Left colon (tissue), 2 donors: ENCODE measurements around the gene CDH12. TPM values are rescaled to one million over a fixed set of nuclear protein-coding genes. Genes with fewer than 3 reads are reported as not detected.
"Not testable (repeated sequence)": the region's sequence is repeated elsewhere in the genome, so short reads cannot be mapped to it uniquely, and the experiment has no call there.

ENCODE experiments used
- ATAC-seq: fragments of 200-7000 bp; cut with Tn5 transposase; one replicate; pipeline ENCODE4 v1.9.1; 2020; ENCODE audit warnings: mild to moderate bottlenecking, moderate library complexity
- DNase-seq, 2 donors: peaks; one replicate each; pipeline ENCODE4 v3.0.0-alpha.2; 2020
- intact Hi-C, 2 donors: fragments of 100-400 bp; cut with DNase I in 1 of 2; cut with micrococcal nuclease in 1 of 2; formaldehyde crosslinking; loops; one replicate each; pipeline versions ENCODE4 v1.11.2 to v1.14.0; 2022; cut with DNase I, micrococcal nuclease
- long read RNA-seq: library from polyadenylated mRNA; unstranded; transcript quantifications from one replicate; pipeline ENCODE4 v2.0.0, GENCODE V29; 2021
- total RNA-seq, 2 donors: library from RNA; stranded (reverse); fragmentation: NEBNext Ultra II Directional; extraction: Animal tissue kit (Norgen Biotek cat#: 25700); gene quantifications; one replicate each; pipeline ENCODE4 v1.2.1, GENCODE V29; 2021
- donor health status: DM: no; HTN: no; CAD: no.
- donor health status: DM: yes; HTN: yes; CAD: no.

Gene CDH12
- not detected for total RNA-seq
- long read RNA-seq, result 0 reads

DNA sequence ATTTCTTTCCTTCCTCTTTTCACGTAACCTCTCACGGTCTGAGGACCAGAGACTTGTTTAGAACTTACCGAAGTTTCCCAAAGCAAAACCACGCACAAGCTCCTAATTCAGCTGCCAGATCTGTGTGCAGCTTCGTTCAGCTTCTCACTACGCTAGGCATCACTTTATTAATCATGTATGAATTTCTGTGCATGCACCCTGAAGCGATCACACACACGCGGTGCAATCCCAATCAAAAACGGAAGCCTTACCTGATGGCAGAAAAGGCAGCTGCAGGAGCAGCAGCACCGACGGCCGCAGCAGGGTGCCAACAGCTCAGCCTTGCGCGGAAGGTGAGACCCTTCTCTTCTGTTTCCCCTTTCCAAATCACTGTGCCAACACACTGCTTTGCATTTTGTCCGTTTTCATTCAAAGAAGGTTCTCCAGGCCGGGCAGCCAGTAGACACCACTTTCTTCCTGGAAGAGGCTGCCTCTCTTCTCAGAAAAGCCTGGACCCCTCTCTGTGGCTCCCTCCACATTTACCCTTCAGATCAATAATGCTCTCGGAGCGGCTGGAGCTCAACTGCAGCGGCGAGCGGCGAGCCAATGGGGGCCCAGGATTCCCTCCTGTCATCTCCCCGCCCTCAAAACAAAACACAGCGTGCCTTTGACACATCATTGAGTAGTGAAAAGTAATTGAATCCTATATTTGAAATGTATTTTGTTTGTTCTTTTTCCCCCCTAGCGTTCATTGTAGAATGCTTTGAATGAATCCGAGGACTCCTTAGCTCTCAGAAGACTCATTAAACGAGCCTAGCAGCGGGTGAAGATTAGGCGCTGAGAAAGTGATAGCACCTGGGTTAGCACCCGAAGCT lies at the start of gene CDH12:
Gene CDH12 (minus strand): TSS at position 538 of the 854 bp plus-strand sequence.
- intact Hi-C loops, result no loop called here
- DNase-seq (no peak), ATAC-seq (no peak)

DNA sequence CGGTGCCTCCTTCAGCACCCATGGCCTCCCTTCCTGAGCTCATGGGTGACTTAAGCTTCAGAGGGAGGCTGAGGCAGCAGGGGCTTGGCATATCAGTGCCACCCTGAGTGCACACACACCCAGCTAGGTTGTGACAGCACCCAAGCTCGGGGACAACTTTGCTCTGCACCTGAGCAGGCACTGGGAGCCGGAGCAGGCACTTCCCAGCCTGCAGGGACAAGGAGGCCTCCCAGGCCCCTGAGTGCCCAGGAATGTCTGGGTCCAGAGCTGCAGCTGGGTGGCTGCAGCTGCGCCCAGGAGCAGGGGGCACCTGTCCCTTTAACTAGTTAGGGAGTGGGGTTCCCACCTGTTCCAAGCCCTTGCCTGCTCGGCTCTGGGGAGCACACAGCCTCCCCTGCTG lies 48.7 kb upstream of the CDH12 start:
- DNase-seq (no peak), ATAC-seq (no peak)
- intact Hi-C loops, result no loop called here

DNA sequence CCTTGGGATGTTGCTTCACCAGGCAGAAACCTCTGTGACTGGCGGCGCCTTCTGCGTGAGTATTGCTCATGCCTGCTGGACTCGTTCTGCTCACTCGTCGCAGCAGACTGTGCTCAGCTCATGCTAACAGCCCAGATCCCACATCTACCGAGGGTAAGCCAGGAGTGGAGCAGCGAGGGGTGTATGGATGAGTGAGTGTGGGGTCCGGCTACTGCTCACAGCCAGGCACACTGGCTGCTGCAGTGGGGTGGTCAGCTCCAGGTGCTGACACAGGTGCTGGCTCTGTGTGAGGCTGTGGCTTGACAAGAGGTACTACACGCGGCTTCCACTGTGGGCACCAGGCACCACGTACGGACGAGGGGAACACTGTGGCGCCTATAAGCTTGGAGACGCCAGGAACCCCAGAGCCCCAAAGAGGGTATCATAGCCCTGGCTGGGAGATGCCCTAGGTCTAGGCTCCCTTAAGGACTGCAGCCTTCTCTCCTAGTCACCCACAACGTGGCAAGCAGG lies 47.7 kb upstream of the CDH12 start:
- ATAC-seq (no peak), DNase-seq (no peak)
- intact Hi-C loops, result no loop called here

DNA sequence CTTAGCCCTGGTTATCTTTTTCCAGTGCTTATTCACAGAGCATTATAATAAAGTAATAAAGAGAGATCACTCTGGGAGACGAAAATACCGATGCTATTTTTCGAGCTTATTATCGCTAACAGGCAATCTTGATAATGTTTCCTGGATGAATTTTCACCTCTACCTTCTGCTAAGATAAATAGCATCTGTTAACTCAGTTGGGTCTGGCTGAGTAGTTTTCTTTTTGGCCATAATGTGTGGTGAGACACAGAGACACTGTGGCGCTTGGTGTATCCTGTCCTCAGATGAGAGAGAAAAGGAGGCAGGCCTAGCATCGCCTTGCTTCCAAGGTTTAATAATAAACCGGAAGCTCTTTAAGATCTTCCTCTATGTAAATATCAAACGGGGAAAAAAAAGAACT lies 46.2 kb upstream of the CDH12 start:
- DNase-seq (no peak), ATAC-seq (no peak)
- intact Hi-C loops, result no loop called here

DNA sequence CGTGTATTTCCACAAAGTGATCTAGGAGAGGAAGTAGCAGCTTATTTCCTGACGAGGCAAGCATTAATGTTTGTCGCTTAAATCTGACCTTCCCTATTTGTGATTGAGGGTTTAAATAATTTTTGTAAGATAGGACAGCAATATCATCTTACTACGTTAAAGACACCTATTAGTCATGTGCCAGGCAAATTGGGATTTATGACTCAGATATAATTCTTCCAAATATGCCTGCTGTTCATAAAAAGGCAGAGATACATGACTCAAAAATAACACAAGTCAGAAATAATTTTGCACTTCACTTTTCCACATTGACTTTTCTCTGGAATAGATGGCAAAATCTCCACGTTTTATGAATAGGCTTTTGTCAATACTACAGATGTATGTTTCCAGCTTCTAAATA lies 43.0 kb upstream of the CDH12 start:
- ATAC-seq, result no peak
- intact Hi-C loops, result no loop called here
- no peak for DNase-seq

DNA sequence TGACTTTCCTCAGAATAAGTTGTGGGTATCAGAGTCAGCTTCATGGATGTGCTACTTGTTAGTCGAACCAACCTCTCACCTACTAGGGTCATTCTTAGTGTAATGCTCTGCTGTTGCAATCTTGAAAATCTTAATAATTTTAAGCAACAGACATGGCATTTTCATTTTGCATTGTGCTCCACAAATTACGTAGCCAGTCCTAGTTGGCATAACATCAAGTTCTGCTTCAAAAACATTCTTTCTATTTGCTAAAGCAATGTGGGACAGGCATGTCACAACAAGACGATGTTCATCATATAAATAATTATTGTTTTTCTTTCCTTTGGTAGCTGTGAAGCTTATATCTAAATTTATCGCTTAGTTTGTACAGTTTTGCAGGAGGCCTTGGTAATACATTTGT lies 39.3 kb upstream of the CDH12 start:
- DNase-seq (no peak), ATAC-seq (no peak)
- intact Hi-C loops, result no loop called here

DNA sequence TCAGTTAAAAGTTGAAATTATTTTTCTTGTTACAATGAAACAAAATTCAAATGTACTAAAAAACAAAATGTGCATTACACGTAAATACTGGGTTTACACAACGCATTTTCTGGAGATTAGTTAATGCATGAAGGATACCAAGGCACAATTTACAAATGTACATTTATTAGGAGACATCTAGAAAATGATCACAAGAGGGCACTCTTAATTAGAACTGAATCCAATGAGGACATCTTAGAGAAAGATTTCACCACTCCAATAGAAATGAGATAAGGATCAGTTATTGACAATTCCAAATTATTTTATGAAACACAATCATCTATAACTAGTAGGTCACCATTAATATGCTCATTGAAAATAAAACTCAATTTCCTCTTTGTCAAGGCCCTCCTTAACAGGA lies 36.6 kb upstream of the CDH12 start:
- no peak for DNase-seq
- intact Hi-C loops, result no loop called here
- ATAC-seq, result no peak

DNA sequence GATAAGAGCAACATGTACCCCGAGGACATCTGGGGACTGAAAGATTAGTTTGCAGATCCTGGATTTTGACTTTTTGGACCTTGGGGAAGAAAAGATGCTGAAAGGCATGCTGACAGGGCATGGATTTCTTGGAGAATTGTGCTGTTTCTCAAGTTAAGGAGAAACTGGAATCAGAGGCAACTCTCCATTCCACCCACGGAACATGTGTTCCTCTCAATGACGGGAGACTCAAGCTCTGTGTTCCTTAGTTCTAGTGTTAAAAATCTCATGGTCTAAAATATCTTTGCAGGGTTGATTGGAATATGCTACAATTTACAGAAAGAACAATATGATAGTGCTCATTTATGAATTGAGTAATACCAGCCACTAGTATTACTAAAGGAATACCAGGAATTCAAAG lies 34.4 kb upstream of the CDH12 start:
- ATAC-seq (no peak), DNase-seq (no peak)
- intact Hi-C loops, result no loop called here

DNA sequence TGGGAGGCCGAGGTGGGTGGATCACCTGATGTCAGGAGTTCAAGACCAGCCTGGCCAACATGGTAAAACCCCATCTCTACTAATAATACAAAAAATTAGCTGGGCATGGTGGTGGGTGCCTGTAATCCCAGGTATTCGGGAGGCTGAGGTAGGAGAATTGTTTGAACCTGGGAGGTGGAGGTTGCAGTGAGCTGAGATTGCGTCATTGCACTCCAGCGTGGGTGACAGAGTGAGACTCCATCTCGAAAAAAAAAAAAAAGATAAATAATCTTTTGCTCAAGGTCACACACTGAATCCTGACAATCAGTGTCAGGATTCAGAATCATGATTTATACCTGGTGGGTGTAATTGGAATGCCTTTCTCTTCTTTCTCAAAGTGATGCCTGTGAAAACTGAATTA lies 5.8 kb upstream of the CDH12 start:
- intact Hi-C loops, DNase-seq, ATAC-seq: not testable (repeated sequence)

DNA sequence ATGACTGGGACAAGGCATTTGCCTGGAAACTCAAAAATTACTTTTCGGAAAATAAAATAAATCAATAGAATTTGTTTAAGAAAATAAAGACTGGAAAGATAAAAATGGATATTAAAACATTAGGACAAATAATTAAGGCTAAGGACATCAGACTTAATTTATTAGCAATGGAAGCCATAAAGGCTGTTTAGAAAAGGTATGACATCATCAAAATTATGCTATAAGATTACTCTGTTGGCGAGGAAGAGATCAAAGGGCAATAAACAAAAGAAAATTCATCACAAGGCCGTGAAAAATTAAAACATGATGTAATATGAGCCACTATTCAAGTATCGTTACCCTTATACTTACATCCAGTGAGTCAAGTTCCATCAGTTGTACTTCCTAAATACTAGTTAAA lies 2.7 kb upstream of the CDH12 start:
- ATAC-seq (no peak), DNase-seq (no peak)
- intact Hi-C loops, result no loop called here

DNA sequence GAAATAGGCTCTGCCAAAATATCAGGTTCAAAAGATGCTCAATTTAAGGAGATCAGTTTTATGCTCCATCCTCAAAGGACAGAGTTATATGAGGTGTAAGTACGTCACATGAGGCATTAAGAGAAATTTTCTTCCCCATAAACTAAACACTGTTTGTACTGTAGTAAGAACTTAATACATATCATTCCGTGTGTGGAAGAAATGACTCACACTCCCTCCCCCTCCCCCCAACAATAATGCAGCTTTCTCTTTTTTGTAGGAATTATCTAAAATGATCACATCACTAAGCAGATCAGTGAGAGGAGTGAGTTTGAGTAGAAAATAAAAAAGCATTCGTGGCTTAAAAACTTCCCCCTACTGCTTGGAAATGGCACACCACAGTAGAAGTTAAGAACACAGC lies 2.2 kb downstream of the CDH12 start:
- ATAC-seq (no peak), DNase-seq (no peak)
- intact Hi-C loops, result no loop called here

DNA sequence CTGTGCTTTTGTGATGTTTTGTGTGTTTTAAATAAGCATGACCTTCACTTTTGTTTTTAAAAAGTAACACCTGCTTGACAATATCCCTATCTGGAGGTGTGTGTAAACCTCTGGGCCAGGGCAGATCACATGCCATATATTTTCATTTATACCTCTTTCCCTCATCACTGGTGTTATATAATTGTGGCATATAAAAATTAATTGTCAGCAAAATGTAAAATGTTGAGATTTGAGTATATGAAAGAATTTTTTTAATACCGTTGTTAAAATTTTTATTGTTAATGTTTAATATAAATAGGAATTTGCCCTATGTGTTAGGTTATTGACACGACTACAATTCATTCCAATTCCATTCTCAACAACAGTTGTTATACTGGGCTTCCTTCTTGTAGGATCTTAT lies 6.5 kb downstream of the CDH12 start:
- DNase-seq (no peak), ATAC-seq (no peak)
- intact Hi-C loops, result no loop called here

DNA sequence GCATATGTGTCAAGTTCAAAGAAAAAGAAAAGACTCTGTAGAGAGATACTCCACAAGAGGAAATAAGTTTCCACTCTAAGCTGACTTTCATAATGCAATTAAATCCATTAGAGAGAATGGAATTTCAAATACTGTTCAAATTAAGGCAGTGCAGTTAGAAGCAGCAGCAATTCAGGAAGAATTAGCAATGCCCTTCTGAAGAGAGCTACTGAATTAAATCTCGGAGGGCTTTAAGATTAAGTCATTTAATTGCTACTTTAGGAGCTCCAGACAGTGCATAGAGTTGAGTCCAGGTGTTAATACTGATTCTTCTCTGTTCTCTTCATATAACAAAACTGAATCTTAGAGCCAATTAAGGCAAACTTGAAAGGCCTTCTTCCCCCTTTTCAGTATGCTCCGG lies 8.5 kb downstream of the CDH12 start:
- DNase-seq, result no peak
- intact Hi-C loops, result no loop called here
- no peak for ATAC-seq

DNA sequence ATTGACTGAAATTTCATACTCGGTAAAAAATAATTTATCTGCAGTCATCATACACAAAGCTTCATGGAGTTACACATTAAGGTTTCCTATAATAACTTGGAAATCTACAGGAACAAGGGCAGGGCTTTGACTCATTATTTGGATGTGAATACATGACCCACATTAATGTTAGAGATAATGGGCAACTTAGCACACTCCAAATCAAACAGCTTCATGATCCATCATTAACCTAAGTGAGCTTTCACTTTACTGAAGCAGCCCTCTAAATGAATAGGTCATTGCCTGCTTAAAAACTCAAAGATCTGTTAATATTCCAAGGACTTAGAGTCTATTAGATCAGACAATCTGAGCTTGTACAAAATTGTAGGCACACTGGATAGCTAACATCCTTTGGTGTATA lies 9.0 kb downstream of the CDH12 start:
- DNase-seq (no peak), ATAC-seq (no peak)
- intact Hi-C loops, result no loop called here

DNA sequence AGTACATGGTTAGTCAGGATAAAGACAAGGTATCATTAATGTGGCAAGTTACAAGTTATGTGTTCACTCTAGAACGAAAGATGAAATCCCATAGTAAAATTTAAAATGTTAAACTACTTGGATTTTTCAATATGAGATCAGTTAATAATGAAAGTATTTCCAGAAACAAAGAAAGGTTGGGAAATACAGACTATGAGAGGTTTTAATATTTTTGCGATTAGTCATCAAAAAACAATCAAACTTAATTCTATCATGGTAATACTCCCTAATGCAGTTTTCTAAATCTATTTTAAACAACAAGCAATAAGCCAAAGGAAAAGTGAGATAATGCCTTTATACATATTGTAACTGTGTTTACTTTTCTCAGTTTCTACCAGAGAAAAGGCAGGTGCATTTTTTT lies 10.6 kb downstream of the CDH12 start:
- ATAC-seq, result no peak
- intact Hi-C loops, result no loop called here

DNA sequence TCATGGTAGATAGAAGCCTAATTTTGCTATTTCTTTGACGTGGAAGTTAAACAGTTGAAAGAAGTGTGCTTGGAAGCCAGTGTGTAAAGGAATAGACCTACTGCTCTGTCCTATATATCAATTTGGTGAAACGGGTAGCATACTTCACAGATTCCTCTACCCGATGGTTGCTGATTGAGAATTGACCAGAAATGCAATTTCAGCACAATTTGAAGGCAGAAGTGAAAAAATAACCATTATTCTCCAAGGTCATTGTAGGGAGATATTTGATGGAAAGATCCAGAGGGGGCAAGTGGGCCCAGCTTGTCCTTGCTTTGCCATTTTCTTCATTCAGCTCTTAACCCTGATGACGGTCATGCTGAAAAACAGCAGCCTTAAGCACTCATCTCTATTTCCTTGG lies 15.3 kb downstream of the CDH12 start:
- intact Hi-C loops, result no loop called here
- no peak for DNase-seq
- no peak for ATAC-seq

More for the DNA sequence above, 10.6 kb downstream of the CDH12 start:
- DNase-seq, result no peak

DNA sequence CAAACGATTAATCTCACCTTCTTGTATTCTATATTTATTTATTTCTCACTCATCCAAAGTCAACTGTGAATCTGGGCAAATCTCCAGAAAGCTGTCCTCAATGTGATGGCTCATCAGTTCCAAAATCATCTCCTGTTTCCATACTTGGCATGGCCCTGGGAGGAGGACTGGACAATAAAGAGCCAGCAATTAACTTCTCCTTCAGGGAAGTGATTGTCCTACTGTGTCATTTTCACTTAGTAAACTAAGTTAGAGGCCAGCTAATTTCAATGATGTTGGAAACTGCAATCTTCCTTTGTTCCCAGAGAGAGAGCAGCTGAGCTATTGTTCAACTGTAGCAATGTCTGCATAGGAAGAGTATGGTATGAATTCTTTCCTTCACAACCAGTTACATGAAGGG lies 17.5 kb downstream of the CDH12 start:
- no peak for ATAC-seq
- intact Hi-C loops, result no loop called here
- DNase-seq, result no peak

DNA sequence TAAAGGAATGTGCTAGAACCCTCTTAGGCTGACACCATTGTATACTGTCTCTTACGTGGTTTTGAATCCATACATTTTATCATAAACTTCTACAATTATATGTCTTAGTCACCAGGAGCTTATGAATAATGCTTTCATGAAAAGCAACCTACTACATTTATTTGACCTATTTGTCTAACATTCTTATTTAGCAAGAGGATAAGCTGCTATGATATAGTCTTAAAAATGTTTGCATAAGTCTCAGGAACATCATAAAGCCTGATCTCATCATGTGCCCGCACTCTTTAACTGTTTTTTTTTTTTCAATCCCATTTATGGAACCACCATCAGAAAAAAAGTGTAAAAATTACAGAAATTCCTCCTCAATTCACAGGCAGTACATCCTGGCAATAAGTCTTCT lies 59.7 kb downstream of the CDH12 start:
- intact Hi-C loops, result no loop called here
- DNase-seq, result no peak
- no peak for ATAC-seq

DNA sequence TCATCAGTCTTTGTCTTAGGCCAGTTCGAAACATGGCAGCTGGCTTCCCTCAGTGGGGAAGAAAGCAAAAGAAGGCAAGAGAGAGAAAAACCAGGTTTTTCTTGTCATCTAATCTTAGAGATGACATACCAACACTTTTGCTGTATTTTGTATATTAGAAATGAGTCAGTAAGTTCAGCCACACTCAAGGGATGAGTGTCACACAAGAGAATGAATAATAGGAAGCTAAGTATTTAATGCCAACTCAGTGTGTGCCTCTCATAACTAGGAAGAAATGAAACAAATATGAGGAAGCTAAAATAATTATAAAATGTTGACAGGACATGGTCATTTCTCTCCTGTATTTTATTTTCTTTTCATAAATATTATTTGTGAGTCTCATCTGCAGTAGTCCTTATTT lies 65.3 kb downstream of the CDH12 start:
- ATAC-seq, result no peak
- intact Hi-C loops, result no loop called here

DNA sequence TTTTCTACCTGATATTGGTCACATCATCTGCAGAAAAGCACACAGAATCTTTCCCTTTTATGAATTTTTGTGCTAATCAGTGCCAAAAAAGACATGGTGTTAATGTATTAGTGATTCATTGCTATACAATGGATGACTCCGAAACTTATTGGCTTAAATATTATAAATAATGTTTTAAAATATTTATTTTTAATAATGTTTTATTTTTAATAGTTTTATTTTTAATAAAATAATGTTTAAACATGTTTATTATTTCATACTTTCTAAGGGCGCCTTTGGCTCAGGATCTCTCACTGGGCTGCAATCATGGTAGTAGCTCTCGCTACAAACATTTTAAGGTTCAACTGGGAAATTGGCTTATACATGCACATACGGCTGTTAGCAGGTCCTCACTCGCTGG lies 65.7 kb downstream of the CDH12 start:
- ATAC-seq, result no peak
- DNase-seq, result no peak
- intact Hi-C loops, result no loop called here

More for the DNA sequence above, 65.3 kb downstream of the CDH12 start:
- no peak for DNase-seq

DNA sequence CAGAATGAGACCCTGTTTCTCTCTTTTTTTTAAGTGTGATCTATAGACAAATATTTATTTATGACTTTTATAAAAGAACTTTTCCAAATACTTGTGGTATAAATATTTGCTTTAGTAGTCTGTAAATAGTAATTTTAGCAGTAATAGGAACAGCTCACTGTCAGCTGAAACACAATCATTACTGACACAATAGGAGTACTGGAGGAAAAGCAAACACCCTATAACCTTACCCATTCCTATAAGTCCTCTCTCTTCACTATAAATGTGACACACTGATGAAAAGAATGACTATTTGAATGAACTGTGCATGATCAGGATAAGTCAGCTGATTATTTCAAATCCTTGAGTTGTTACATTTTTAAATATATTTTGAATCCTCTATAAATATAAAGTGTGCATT lies 72.4 kb downstream of the CDH12 start:
- intact Hi-C loops, result no loop called here
- ATAC-seq, result no peak
- no peak for DNase-seq
